NAMALWA (cell line): ENCODE results near the gene TMEM126B.
"Not testable (repeated sequence)": the region's sequence is repeated elsewhere in the genome, so short reads cannot be mapped to it uniquely, and the experiment has no call there.

Experiments
- DNase-seq: peaks from one replicate; pipeline ENCODE4 v3.0.0-alpha.2; 2015; ENCODE audit warnings: low spot score

Gene TMEM126B

DNA sequence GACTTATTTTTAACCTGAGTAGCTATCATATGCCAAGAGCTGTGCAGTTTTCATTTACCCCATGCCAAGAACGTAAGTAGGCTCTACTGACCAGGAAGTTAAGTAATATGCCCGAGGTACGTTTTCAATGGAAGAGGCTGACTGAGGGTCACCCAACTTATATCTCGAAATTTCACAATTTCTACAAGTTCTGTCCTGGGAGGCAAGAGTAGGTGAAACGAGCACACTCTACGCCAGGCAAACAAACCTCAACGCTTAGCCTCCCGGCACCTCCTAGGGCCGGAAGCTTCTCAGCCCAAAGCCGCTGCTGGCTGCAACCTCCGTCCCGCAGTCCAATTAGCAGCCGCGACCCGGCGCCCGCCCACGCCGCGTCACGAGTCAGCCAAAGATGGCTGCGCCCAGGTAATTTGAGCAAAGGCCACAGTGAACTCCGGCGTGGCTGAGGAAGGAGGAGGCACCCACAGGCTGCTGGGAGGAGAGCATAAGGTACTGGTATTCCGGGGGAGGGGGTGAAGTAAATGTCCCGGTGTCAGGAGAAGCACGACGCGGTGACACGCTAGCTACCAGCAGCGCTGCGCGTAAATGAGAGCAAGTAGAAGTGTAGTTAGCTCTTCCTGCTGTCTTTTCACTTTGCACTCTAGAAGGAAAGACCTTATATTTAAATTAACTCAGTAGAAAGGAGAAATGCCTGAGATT is 19.4 kb downstream of the TMEM126B start, which contains the start of gene TMEM126A:
Gene TMEM126A, plus strand, starts transcription at position 364 of the 696 bp plus-strand sequence. CDS start 2,289 bp downstream, outside the sequence.
- DNase-seq = peak; percentile 93

DNA sequence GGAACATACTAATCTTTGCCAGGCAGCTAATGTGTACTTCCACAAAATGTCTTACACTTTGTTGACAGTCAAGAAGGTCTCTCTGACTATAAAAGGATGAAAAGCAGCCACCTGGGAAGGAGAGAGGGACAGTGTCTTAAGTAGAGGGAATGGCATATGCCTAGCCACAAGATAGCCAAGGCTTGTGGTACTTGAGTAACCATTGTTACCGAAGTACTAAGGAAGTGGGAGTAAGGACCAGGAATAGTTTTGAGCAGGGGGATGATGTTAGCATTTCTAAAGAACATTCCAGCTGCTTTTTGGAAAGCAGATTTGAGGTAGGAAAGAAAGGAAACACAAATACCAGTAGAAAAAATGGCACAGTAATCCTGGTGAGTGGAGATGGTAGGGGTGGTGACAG is 22.7 kb downstream of the TMEM126B start:
- no peak for DNase-seq

- no peak for DNase-seq
Observed at GRCh38 chr11:85652786-85653447, 24.5 kb downstream of the TMEM126B start.

DNA sequence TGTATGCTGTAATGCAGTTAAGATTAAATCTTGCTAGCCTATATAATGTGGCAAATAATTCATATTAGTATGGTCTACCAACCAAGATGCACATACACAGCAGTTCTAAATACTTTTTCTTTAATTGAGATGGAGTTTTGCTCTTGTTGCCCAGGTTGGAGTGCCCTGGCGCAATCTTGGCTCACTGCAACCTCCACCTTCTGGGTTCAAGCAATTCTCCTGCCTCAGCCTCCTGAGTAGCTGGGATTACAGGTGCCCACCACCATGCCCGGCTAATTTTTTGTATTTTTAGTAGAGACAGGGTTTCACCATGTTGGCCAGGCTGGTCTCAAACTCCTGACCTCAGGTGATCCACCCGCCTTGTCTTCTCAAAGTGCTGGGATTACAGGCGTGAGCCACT is 25.9 kb downstream of the TMEM126B start:
- DNase-seq = not testable (repeated sequence)

GRCh38 chr11:85656777-85657176 is 28.4 kb downstream of the TMEM126B start:
- no peak for DNase-seq

- DNase-seq = no peak
Observed at GRCh38 chr11:85658180-85658579, 29.8 kb downstream of the TMEM126B start.

DNA sequence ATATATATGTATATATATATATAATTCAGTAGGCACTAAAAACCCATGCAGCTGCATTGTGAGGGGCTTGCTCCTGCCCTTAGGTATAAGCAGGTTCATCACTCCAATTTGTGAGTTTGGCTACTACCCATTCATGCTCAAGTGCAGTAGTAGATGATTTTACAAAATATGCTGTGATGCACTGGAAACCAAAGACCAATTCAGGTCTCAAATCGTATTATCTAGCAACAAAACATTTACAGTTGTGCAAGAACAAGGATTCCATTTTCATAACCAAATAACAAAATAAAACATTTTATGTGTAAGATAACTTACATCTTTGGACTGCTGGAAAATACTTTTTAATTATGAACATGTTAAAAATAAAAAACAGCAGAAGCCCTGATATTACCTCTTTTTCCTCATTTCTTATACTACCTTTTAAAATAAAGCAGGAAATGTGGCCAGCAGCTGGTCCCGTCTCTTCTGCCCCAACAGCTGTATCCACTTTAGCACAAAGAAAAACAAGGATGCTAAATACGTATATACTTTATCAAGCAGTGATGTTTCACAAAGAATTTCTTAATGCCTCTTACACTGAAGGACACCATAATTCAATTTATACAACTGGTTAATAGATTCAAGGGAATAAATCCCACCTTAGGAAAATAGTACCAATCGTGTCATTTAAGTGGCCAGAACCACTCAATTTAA is 33.7 kb downstream of the TMEM126B start:
- no peak for DNase-seq

- DNase-seq = peak; percentile 46
Observed at GRCh38 chr11:85663080-85663752, 34.8 kb downstream of the TMEM126B start.

- DNase-seq = peak; percentile 90
Observed at GRCh38 chr11:85663753-85664614, 35.6 kb downstream of the TMEM126B start.

GRCh38 chr11:85664615-85665481 is 36.5 kb downstream of the TMEM126B start, which contains the start of gene CREBZF:
Gene CREBZF (minus strand): TSS chr11:85665129. CDS start chr11:85664875, 254 bp downstream.
- DNase-seq = peak; percentile 97

DNA sequence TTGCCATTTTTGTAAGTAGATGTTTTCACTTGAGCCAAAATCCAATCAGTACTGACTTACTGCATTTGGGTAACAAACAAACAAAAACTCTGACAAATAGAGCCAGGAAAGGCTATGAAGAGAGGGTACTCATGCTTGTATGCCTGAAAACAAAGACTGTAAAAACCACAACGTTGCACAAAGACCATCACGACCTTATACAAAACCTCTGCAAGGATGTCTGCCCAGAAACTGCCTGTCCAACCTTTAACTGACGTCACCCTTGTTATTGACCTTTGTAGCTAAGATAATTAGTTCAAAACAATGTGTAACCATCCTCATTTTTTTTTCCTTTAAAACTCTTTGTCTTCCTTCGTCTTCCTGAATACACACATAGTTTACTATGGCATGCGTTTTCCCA is 37.3 kb downstream of the TMEM126B start:
- DNase-seq = peak; percentile 43

DNA sequence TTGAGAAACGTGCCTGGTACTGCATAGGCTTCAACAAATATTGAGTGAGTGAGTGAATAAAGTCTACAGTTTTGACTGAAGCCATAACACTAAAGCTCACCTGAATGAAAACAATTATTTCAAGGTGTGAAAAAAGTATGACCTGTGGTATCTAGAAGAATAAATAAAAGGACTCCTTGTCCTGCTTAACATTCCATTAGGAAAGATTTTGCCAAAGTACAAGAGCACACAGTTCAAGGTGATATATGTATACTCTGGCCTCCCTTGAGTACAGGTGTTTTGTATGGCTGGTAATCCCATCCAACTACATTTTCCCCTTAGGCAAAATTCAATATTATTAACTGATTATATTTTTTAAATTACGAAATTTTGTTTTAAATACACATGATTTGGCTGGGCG is 38.3 kb downstream of the TMEM126B start:
- no peak for DNase-seq

DNA sequence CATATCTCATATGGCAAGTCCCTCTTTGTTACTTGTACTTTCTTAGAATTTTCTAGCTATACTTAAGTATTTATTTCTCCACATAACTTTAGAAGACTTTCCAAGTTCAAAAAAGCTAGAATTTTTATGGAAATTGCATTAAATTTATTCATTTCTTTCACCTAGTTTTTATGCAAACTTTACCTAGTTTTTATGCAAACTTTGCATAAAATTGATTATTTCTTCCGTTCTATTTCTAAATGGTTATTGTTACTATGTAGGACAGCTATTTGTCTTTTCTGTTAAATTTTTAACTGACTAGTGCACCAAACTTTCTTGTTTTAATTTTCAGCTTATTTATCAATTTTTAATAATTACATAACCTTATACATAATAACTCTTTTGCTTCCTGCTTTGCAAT is 39.8 kb downstream of the TMEM126B start:
- no peak for DNase-seq

- not testable (repeated sequence) for DNase-seq
Observed at GRCh38 chr11:85670949-85671663, 42.7 kb downstream of the TMEM126B start.

- no peak for DNase-seq
Observed at GRCh38 chr11:85672105-85672902, 43.9 kb downstream of the TMEM126B start.

DNA sequence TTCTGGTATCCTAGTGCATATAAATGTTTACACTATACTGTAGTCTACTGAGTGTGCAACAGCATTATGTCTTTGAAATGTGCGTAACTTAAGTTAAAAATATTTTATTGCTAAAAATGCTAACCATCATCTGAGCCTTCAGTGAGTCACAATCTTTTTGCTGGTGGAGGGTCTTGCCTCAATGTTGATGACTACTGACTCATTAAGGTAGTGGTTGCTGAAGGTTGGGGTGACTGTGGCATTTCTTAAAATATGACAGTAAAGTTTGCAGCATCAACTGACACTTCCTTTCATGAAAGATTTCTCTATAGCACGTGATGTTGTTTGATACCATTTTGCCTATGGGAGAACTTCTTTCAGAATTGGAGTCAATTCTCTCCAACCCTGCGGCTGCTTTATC is 45.0 kb downstream of the TMEM126B start:
- no peak for DNase-seq

- DNase-seq = no peak
Observed at GRCh38 chr11:85679576-85679975, 51.2 kb downstream of the TMEM126B start.

DNA sequence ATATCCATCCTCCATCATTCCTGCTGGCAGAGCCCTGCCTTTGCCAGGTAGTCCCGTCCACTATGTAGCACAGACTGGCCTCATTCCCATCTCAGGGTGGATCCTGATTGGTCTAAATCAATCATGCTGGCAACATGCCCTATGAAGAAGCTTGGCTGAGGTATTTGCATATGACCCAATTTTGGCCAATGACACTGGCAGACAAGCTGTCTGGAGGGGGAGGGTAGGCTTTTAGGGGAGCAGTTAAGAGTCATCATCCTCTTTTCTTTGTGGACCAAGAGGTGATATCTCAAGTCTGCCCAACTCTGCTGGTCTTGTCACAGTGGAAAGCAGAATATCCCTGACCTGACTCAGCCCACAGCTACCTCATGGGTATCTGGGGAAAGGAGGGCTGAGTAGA is 52.5 kb downstream of the TMEM126B start:
- DNase-seq = no peak
